Breast epithelium (tissue), 4 donors: ENCODE measurements around the gene ZNF33B. TPM values are rescaled to one million over a fixed set of nuclear protein-coding genes. Genes with fewer than 3 reads are reported as not detected.

Source experiments
- DNase-seq, 2 donors: peaks; one replicate each; pipeline ENCODE4 v3.0.0-alpha.2; 2019; ENCODE audit warnings: low spot score in 2 of 2
- H3K27ac ChIP-seq, 2 donors: fragments of 200-600 bp; sonication (generic) in 1 of 2; one replicate each; pipeline ENCODE4 v1.5.1; 2016 to 2019; ENCODE audit warnings: mild to moderate bottlenecking in 1 of 2
- H3K27me3 ChIP-seq, 2 donors: fragments of 200-600 bp; sonication (generic) in 1 of 2; one replicate each; pipeline versions ENCODE4 v1.5.1 to v1.6.0; 2017 to 2019; ENCODE audit warnings: control low read depth in 1 of 2, mild to moderate bottlenecking in 1 of 2
- H3K36me3 ChIP-seq: fragments of 200-600 bp; one replicate; pipeline ENCODE4 v1.5.1; 2019
- H3K4me1 ChIP-seq, 2 donors: fragments of 200-600 bp; sonication (generic); one replicate each; pipeline ENCODE4 v1.5.1; 2016 to 2019; ENCODE audit warnings: control low read depth in 1 of 2
- H3K4me3 ChIP-seq, 3 donors: fragments of 200-600 bp; sonication (generic); 1 replicate in 2 of 3; 2 replicates in 1 of 3; pipeline ENCODE4 v1.5.1; 2016 to 2019; ENCODE audit warnings: mild to moderate bottlenecking in 3 of 3, moderate library complexity in 2 of 3
- H3K9me3 ChIP-seq, 2 donors: fragments of 200-600 bp; sonication (generic) in 1 of 2; one replicate each; pipeline ENCODE4 v1.5.1; 2016 to 2019; ENCODE audit warnings: control low read depth in 1 of 2
- CTCF ChIP-seq, 3 donors: fragments of 450-650 bp; IDR thresholded peaks; one replicate each; pipeline ENCODE4 v1.5.1; 2016 to 2017; ENCODE audit warnings: antibody characterized with exemption in 3 of 3, mild to moderate bottlenecking in 3 of 3, moderate library complexity in 3 of 3
- POLR2A ChIP-seq: fragments of 450-650 bp; IDR thresholded peaks from one replicate; pipeline ENCODE4 v1.6.1; 2016; ENCODE audit warnings: antibody characterized with exemption, mild to moderate bottlenecking, moderate library complexity
- POLR2AphosphoS5 ChIP-seq, 3 donors: sonication (generic); formaldehyde crosslinking; IDR thresholded peaks; one replicate each; pipeline ENCODE4 v1.6.1; 2017; ENCODE audit warnings: antibody characterized with exemption in 3 of 3
- intact Hi-C: fragments of 100-400 bp; cut with DNase I; formaldehyde crosslinking; loops from one replicate; pipeline ENCODE4 v1.15.1; 2023; ENCODE audit warnings: low total_unique reads
- total RNA-seq, 3 donors: library from RNA; depleted of rRNA; stranded (reverse); fragments of >200 nt; gene quantifications; one replicate each; pipeline ENCODE4 v1.1.0, GENCODE V29; 2016

ZNF33B gene
- total RNA-seq, 3 donors from 2014 or later: 13.8 to 61.8 (median 27.2) TPM

- Histone ChIP-seq H3K4me1 (no peaks in the 10 kb centered on the region), H3K27me3 (no peaks in the 10 kb centered on the region), H3K4me3 (no peak overlapping the region), H3K9me3 (no peaks in the 10 kb centered on the region), H3K27ac (no peak overlapping the region), H3K36me3 (no peaks in the 10 kb centered on the region)
- no peak for DNase-seq
- TF ChIP-seq POLR2AphosphoS5 (IDR thresholded peaks at IDR 0.05) (no peak), POLR2A (no peak), CTCF (IDR thresholded peaks at IDR 0.05) (no peak)
- intact Hi-C loops: no loop called here
Measured at GRCh38 chr10:42650374-42650773, 12.0 kb upstream of the ZNF33B start.

GRCh38 chr10:42648512-42648911 is 10.1 kb upstream of the ZNF33B start:
- no peaks in the 10 kb centered on the region for H3K9me3 ChIP-seq
- DNase-seq: no peak
- no peaks in the 10 kb centered on the region for H3K4me1 ChIP-seq
- TF ChIP-seq POLR2A (no peak), CTCF (IDR thresholded peaks at IDR 0.05) (no peak), POLR2AphosphoS5 (IDR thresholded peaks at IDR 0.05) (no peak)
- no peak overlapping the region for H3K4me3 ChIP-seq
- no peaks in the 10 kb centered on the region for H3K27me3 ChIP-seq
- intact Hi-C loops: no loop called here
- no peaks in the 10 kb centered on the region for H3K36me3 ChIP-seq
- no peak overlapping the region for H3K27ac ChIP-seq

- intact Hi-C loops: no loop called here
- Histone ChIP-seq H3K4me3 (no peak overlapping the region), H3K27ac (peak overlapping the region; percentile 50 to 71), H3K27me3 (no peaks in the 10 kb centered on the region), H3K4me1 (no peaks in the 10 kb centered on the region), H3K36me3 (no peaks in the 10 kb centered on the region), H3K9me3 (no peaks in the 10 kb centered on the region)
- DNase-seq: no peak
- TF ChIP-seq POLR2AphosphoS5 (IDR thresholded peaks at IDR 0.05) (no peak), POLR2A (no peak), CTCF (IDR thresholded peaks at IDR 0.05) (no peak)
Measured at GRCh38 chr10:42646687-42647640, 8.6 kb upstream of the ZNF33B start.

GRCh38 chr10:42646214-42646613 is 7.8 kb upstream of the ZNF33B start:
- Histone ChIP-seq H3K27me3 (no peaks in the 10 kb centered on the region), H3K27ac (peak overlapping the region; percentile 50 to 71), H3K4me3 (no peak overlapping the region), H3K4me1 (no peaks in the 10 kb centered on the region), H3K36me3 (no peaks in the 10 kb centered on the region), H3K9me3 (no peaks in the 10 kb centered on the region)
- intact Hi-C loops: no loop called here
- TF ChIP-seq POLR2A: no peak
- no peak for TF ChIP-seq POLR2AphosphoS5 (IDR thresholded peaks at IDR 0.05)
- no peak for TF ChIP-seq CTCF (IDR thresholded peaks at IDR 0.05)
- no peak for DNase-seq

GRCh38 chr10:42645516-42645915 is 7.1 kb upstream of the ZNF33B start:
- Histone ChIP-seq H3K9me3 (no peaks in the 10 kb centered on the region), H3K4me1 (no peaks in the 10 kb centered on the region), H3K36me3 (no peaks in the 10 kb centered on the region), H3K27me3 (no peaks in the 10 kb centered on the region), H3K4me3 (no peak overlapping the region), H3K27ac (no peak overlapping the region)
- TF ChIP-seq CTCF (IDR thresholded peaks at IDR 0.05): no peak
- TF ChIP-seq POLR2A: no peak
- no peak for TF ChIP-seq POLR2AphosphoS5 (IDR thresholded peaks at IDR 0.05)
- intact Hi-C loops: no loop called here
- no peak for DNase-seq
